ENCODE data around the gene PLAC8L1.

Gene PLAC8L1

DNA sequence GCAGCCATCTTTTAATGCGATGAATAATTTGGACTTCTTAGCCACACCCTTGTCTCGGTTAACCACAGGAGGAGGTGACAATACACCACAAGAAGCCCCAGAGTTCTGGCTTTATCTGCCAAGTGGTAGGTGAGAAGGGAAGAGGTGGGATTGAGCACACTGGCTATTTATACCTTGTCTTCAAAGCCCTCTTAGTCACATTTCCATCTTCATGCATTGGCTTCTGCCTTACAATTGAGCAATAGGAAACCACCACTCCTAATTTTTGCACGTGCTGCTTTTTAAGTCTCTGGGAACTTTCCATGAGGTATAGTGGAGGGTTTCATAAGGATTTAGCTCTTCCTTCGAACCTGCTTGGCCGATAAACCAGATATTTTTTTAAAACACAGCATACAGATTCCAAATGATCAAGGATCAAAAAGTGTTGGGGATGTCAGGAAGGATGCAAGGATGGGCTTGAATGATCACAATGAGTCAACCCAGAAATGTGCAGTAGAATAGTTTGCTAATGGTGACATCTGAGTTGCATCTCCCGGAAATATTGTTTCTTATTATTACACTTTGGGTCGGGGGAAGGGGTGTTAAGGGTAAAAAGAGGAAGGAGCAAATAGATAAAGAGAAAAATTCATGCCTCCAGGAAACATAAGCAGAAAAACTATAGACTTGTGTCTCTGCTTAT is 25.5 kb downstream of the PLAC8L1 start:
- DNase-seq (ENCODE audit: low read depth in 2 of 2), result no peak

DNA sequence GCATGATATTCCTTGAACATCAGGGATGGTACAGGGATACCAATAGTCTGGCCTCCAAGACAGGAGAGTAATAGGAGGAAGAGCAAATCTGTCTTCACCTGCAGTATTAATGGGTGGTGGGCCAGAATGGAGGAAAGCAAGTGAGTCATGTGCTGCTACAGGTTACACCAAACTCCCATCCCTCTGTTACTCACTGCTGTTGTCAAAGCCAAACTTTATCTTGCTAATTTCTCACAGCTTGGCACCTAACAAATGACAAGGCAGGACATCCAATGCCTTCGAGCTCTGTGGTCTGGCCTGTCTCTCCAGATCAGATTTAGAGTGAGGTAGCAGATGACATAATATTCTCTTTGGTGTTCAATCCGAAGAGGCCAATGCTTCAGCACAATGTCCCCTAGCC is 26.8 kb downstream of the PLAC8L1 start:
- DNase-seq (ENCODE audit: low read depth in 2 of 2), result no peak

DNA sequence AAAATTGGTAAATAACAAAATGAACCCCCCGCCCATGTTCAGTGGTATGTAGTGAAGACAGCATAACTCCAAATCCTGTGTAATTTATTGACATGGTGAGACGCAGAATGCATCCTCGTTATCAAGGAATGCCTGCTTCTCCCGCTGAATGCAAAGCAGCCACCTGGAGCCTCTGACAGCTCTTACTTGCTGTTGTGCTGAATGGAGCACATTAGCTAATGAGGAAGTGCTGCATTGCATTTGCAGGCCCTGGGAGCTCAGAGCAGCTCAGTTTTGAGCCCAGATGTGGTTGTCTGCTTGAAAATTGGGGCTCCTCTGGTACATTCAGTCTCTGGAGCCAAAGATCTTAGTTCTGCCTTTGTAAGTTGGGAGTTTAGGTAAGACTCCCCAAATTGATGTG is 28.9 kb downstream of the PLAC8L1 start:
- DNase-seq (ENCODE audit: low read depth in 2 of 2), result no peak

DNA sequence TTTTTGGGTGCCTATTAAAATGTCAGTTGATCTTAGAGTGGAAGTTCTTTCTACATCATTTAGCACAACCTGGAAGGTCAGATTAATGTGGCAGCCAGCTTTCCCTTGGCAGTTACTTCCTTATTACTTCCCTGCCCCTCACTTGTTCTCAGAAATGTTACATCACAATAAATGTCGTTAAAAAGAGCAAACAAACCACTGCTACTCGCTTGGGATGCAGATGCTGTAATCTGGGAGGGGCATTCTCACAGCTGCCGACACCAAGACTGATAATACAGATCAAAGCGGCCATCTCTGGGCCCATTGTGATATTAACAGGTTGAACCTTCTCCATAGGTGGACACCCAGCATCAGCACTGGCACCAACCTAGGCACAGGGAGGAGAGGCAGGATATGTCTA is 29.3 kb downstream of the PLAC8L1 start:
- DNase-seq (ENCODE audit: low read depth in 2 of 2), result no peak

DNA sequence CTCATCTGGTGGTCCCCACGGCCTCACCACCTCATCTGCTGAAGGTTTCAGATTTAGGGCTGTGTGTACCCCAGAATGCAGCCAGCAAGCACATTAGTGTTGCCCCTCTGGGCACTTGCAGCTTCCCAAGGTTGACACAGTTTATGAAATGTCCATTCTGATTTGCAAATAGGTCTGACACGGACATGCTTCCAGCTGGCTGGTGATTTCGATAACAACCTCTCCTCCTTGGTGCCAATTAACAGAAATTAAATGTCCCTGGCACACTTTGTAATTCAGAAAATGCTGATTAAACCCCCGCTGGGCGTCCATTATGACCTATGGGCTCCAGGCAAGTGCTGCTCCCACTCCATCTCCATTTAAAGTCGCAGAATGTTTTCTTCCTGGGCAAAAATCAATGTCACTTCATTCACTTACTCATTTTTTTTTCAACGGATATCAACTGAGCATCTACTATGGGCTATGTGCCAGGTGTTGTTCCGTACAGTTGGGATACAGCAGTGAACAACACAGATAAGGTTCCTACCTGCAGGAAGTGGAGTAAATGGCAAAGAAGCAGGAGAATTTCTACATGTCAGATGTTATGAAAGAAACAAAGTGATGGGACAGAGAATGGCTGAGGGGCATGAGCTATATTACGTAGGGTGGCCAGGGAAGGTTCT is 32.0 kb downstream of the PLAC8L1 start:
- DNase-seq (ENCODE audit: low read depth in 2 of 2), result no peak

DNA sequence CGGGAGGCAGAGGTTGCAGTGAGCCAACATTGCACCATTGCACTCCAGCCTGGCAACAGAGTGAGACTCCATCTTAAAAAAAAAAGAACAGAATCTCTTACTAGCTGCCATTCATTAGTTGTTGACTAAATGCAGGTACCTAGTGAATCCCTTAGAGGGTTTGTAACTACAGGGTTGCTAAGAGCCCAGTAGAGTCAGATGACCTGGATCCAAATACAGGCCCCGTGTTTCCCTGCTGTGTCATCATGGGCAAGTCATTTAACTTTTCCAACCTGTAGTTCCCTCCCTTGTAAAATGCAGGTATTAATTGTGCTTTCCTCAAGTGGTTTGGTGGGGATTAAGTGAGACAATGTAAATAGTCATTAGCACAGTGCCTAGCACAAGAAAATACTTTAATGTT is 32.8 kb downstream of the PLAC8L1 start:
- no peak for DNase-seq (ENCODE audit: low read depth in 2 of 2)

DNA sequence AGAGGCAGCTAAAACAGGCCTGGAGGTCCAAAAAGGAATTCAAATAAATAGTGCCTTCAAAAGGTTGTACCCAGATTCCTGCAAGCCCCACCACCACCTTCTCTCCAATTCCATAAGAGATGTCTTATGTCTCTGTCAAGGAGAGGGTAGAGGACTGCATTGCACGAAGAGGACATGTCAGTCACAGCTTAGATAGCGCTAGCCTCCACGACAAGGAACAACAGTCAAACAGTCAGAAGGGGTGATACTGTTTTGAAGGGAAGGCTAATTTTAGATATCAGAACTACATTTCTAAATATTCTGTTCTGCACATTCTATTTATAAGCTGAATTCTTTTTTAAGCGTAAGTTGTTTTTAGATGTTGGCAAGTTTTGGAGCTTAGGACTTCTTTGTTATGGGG is 34.2 kb downstream of the PLAC8L1 start:
- no peak for DNase-seq (ENCODE audit: low read depth in 2 of 2)

DNA sequence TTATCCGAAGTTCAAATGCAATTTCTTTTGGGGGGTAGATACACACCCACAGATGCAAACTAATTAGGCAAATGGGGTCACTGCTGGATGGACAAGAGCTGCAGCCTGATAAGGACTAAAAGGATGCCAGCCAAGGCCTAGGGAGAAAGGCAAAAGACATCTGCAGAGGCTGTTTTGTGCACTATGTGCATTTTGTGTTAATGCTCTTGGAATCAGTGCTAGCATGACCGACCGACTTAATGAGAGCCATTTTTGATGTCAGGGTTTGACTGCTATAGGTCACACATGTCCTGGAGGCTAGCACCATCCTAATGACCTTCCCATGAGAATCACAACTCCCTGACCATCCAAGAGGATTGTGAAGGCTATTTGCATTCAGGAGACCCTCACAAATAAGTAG is 34.6 kb downstream of the PLAC8L1 start:
- no peak for DNase-seq (ENCODE audit: low read depth in 2 of 2)

DNA sequence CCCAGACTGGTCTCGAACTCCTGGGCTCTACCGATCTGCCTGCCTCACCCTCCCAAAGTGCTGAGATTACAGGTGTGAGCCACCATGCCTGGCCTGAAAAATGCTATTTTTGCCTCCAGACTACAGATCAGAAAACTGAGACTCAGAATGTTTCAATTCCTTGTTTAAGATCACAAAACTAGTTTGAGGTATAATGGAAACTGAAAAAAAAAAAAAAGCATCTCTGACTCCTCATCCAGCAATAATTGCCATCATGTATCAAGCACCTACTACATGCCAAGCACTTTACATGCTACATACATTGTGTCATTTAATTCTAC is 35.6 kb downstream of the PLAC8L1 start:
- DNase-seq (ENCODE audit: low read depth in 2 of 2), result no peak

DNA sequence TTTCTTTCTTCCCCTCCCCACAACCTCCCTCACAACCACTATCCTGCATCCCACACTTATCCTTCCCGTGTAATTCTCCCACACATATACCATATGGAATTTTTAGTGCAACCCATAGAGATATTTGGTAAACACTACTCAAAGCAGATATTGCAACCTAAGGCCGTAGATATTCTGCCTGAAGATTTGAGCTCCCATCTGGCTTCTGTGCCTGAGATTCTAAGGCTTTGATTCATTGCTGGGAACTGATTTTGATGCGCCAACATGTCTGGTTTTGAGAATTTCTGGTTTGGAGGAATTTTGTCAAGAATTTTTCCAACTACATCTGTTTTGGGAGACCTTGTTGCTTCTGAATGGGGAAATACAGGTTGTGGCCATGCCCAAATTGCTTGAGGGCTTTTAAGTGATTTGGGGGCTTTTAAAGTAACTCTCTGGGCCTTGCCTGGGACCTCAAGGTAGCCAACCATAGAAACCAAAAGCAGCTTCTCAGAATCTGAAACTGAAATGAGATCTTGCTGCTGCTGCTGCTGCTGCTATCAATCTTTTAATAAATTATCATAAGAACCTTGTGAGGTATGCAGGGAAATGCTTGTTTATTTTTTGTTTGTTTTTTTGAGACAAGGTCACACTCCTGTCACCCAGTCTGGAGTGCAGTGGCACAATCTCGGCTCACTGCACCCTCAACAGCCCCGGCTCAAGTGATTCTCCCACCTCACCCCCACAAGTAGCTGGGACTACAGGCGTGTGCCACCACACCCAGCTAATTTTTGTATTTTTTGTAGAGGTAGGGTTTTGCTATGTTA is 36.2 kb downstream of the PLAC8L1 start:
- no peak for DNase-seq (ENCODE audit: low read depth in 2 of 2)

DNA sequence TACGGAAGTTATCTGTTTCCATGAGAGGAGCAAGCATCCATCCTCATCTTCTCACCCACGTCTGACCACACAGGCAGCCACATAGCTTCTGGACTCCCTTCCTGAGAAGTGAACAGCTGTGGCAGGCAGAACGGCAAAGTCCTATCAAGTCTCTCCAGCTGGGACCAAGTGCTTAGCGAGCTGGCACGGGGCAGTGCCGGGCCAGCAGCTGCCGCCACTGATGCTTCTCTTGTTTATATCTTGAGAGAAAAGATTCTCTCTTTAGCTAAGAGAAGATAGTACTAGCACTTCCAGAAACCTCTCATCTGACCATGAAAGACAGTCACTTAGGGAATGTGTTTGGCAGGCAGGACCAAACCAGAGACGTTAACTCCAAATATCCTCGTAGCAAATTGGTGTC is 37.2 kb downstream of the PLAC8L1 start:
- no peak for DNase-seq (ENCODE audit: low read depth in 2 of 2)

DNA sequence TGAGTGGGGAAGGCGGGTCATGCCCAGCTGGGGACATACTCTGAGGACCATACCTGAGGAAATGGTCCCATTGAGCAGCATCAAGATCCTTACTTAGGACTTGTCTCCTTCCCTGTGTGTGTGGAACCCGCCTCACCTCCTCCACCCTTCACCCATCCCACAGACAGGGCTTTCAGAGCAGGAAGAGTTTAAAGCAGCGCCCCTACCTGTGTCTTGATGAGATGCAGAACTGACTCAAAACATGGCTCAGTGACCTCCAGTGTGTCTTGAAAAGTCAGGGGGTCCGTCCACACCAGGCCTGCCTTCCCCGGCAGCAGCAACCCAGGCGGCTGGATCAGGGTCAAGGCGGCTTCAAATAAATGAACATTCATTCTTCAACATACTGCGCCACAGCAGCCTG is 38.4 kb downstream of the PLAC8L1 start:
- DNase-seq (ENCODE audit: low read depth in 2 of 2), result no peak

DNA sequence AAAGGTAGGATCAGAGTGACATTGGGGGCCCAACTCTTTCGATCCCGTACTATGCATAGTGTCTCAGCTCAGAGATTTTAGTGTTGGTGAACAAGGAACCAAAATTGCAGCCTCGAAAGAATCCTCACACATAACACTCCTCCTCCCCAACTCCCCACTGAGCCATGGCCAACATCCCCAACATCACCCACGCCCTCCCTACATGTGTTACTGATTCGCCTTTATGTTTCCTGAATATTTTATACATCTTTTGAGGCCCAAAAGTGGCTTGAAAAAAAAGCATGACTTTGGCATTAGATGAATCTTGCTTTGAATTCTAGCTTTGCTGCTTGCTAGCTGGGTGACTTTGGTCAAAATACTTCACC is 45.2 kb downstream of the PLAC8L1 start:
- DNase-seq (ENCODE audit: low read depth in 2 of 2), result no peak

DNA sequence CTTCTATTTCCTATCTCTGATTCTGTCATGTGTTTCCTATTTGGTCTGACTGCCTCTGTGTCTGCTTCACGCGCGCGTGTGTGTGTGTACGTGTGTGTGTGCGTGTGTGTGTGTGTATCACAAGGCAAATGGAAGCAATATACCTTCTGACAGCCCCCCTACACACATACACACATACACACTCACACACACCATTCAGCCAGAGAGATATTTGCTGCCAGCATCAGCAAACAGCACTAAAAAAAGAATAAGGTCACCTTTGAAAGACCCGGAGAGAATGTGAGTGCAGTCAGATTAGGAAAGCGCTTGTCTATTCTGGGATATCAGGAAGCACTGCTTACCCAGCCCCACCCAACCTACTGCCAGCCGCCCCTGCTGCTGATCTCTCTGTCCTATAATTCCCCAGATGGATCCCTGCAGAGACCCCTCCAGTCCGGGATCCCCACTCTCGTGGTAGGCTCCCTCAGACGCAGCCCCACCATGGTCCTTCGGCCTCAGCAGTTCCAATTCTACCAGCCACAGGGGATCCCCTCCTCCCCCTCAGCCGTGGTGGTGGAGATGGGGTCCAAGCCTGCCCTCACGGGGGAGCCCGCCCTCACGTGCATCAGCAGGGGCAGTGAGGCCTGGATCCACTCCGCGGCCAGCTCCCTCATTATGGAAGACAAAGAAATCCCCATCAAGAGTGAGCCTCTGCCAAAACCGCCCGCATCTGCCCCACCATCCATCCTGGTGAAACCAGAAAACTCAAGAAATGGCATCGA is 45.7 kb downstream of the PLAC8L1 start:
- DNase-seq (ENCODE audit: low read depth in 2 of 2), result no peak

DNA sequence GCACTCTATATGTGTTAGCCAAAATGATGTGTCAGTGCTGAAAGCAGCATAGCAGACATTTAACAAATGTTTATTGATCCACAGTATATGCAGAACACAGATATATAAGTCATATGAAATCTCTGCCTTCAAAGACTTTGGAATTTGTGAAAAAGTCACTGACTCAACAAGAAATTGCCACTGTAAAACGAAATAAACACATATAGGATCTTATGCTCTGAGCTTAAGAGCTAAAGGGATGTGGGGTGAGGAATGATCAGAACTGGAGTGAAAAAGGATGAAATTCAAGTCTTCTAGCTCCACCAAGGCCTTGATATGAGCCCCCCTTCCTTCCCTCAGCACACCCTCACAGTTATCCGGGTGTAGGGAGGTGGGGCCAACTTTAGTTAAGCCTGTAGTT is 49.9 kb downstream of the PLAC8L1 start:
- DNase-seq (ENCODE audit: low read depth in 2 of 2), result no peak

DNA sequence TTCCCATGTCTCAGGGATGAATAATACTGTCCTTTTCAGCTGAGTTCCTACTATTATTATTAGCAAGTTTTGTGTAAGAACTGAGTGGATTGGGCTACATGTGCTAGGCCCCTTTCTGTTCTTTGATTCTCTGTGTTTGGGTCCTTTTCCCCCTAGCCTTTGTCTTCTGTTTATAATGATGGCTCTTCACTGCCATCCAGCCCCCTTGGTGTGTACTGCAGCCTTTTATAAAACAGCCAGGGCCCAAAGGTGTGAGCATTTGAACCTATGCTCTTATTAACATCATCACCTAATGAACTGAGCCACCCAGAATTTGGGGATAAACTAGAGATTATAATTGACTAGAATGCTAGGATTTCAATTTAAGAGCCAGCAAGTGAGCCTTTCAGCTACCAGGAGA is 52.6 kb downstream of the PLAC8L1 start:
- DNase-seq (ENCODE audit: low read depth in 2 of 2), result no peak

DNA sequence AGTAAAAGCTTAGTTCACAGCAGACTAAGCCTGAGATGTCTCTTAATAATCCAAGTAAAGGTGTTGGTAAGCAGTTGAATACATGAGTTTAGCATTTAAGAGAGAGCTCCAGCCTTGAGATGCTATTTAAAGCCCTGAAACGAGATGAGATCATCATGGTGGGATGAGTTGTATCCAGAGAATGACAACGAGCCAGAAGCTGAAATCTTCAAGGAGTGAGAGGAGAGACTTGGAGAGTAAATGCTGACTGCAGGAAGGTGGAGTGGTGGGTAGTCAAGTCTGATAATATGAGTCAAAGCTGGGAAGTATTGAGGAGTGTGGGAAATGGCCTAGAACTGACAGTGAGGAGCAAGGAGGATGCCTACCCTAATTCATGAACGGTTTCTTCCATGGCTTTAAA is 53.7 kb downstream of the PLAC8L1 start:
- DNase-seq (ENCODE audit: low read depth in 2 of 2), result no peak

DNA sequence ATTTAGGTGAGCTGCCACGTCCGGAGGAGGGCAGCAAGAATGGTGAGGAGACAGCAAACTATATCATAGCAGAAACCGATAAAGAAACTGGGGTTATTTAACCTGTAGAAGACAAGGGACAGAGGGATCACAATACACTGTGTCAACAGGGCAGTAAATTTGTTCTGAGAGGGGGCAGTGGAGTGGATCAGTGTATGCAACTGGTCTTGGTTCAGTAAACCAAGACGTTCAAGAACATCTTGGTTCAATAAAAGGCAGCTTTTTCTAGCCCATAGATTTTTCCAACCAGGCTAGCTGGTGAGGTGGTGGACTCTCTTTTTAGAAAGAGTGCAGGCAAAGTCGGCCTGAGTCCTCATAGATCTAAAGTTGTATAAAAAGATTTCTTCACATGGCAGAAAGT is 55.3 kb downstream of the PLAC8L1 start:
- no peak for DNase-seq (ENCODE audit: low read depth in 2 of 2)

DNA sequence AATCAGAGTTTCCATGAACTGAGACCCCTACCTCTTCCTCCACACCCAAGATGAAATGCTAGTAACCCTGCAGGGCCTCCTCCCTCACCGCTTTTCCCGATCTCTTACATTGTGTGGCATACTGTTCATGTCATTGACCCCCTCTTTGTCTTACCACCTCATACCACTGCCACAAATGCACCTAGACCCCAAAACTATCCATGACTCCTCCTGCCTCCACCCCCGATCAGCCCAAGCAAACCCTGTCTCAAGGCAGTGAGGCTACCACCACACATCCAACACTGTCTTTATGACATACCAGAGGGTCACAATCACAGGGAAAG is 55.7 kb downstream of the PLAC8L1 start:
- no peak for DNase-seq (ENCODE audit: low read depth in 2 of 2)

DNA sequence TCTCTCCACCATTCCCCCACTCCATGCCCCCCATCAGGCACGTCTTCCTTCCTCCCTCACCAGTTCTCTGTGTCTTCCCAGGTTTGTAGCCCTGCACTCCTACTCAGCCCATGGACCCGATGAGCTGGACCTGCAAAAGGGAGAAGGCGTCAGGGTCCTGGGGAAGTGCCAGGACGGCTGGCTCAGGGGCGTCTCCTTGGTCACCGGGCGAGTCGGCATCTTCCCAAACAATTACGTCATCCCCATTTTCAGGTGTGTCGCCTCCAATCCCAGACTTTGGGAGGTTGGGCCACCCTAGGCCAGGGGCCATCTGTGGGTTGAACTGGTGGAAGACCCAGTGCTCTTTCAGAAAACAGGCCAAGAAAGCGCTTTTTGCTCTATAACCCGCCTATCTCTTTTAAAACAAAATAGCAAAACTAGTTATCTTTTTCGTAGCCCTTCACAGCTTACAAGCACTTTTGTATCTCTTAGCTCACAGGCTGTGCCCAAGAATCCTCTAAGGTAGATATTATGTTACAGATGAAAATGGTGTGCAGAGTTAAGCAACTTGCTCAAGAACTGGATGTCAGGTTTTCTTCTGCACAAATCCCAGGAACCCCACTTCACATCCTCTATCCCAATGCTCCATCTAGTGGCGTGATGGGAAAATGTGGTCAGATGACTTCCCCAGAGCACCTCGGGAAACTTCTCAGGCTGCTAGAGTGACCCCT is 56.2 kb downstream of the PLAC8L1 start:
- no peak for DNase-seq (ENCODE audit: low read depth in 2 of 2)

DNA sequence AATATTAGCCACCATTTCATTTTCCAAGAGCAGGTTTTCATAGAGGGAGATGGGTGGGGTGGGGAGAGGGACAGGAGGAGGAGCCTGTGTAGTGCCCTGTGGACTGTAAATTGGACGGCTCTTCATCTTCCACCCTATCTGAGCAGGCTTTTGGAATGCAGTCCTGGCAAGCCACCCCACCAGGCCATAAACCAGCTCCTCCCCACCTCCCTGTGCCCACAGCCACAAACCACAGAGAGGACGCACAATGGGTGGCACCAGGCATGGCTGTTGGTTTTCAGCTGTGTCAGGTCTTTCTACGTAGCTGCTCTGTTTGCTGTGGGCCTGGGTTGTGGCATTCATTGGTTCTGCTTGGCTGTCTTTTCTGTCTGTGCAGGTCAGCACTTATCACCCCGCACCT is 58.0 kb downstream of the PLAC8L1 start:
- no peak for DNase-seq (ENCODE audit: low read depth in 2 of 2)

DNA sequence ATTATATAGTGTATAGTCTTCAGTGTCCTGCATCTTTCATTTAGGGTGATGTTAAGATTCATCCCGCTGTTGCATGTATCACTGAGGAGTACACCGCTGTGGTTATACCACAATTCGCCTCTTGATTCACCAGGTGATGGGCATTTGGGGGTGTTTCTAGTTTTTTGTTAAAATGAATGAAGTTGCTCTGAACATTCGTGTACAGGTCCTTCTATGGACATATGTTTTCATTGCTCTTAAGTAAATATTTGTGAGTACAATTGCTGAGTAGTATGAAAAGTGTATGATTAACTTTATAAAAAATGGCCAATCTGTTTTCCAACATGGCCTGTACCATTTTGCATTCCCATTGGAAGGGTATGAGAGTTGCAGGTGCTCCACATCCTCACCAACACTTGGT is 61.7 kb downstream of the PLAC8L1 start:
- DNase-seq (ENCODE audit: low read depth in 2 of 2), result no peak
